Keratinocyte (primary cell): ENCODE data around the gene CRADD.

ENCODE experiments used
- EZH2 ChIP-seq: IDR thresholded peaks from one replicate; pipeline ENCODE4 v1.6.1; 2012; ENCODE audit warnings: inconsistent platforms, mild to moderate bottlenecking, low read length, moderate library complexity
- TF ChIP-seq, protein P1 (sequence below), 3 experiments: IDR thresholded peaks in 1 of 3; conservative IDR thresholded peaks in 1 of 3; optimal IDR thresholded peaks in 1 of 3; 2 replicates in 2 of 3; 3 replicates in 1 of 3; pipeline versions ENCODE3 to v1.5.1; 2011; ENCODE audit warnings: low read length in 3 of 3, mild to moderate bottlenecking in 3 of 3, moderate library complexity in 2 of 3, control low read depth in 1 of 3, inconsistent platforms in 1 of 3; ENCODE audit not compliant: insufficient read depth in 2 of 3; ENCODE audit errors: extremely low read depth in 1 of 3

DNA sequence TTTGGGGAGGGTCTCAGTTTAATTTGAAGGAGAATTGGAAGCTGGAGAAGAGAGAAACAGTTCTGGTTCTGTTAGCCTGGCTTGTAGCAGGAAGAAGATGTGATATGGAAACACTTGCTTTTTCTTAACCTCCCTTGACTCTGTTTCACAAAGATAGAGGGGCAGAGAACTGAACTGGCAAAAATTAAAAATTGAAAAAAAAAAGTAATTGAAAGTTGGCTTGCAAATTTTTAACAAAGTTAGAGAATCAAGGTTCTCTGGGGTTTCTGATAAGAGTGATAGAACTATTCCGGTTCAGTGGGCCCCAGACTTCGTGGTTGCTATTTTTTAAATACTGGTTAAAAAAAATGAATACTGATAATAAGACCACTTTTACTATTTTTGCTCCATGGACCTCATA lies 2.8 kb downstream of the CRADD start:
- TF ChIP-seq, protein P1, sequence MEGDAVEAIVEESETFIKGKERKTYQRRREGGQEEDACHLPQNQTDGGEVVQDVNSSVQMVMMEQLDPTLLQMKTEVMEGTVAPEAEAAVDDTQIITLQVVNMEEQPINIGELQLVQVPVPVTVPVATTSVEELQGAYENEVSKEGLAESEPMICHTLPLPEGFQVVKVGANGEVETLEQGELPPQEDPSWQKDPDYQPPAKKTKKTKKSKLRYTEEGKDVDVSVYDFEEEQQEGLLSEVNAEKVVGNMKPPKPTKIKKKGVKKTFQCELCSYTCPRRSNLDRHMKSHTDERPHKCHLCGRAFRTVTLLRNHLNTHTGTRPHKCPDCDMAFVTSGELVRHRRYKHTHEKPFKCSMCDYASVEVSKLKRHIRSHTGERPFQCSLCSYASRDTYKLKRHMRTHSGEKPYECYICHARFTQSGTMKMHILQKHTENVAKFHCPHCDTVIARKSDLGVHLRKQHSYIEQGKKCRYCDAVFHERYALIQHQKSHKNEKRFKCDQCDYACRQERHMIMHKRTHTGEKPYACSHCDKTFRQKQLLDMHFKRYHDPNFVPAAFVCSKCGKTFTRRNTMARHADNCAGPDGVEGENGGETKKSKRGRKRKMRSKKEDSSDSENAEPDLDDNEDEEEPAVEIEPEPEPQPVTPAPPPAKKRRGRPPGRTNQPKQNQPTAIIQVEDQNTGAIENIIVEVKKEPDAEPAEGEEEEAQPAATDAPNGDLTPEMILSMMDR (optimal IDR thresholded peaks at IDR 0.05 in 1 of 3, IDR thresholded peaks at IDR 0.05 in 1 of 3, conservative IDR thresholded peaks at IDR 0.05 in 1 of 3; ENCODE audit: extremely low read depth in 1 of 3, insufficient read depth in 2 of 3, low read length in 3 of 3), result no peak
- no peak for TF ChIP-seq EZH2
